ENCODE data around the gene SGSM1. TPM values are rescaled to one million over a fixed set of nuclear protein-coding genes. Genes with fewer than 3 reads are reported as not detected.

SGSM1 gene
- total RNA-seq, 4 donors from 2014 or later, result 1.2 to 2.2 (median 1.6) TPM

DNA sequence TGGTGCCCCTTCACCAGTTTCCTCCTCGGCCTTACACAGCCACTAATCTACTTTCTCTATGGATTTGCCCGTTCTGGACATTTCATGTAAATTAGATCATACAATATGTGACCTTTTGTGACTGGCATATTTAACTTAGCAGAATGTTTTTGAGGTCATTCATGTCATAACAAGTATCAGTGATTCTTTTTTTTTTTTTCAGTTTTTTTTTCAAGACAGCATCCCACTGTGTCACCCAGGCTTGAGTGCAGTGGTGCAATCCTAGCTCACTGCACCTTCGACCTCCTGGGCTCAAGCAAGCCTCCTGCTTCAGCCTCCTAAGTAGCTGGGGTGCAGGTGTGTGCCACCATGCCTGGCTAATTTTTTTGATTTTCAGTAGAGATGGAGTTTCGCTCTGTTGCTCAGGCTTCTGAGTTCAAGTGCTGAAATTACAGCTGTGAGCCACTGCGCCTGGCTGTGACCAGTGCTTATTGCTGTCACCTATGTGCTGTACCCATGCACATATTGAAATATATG, 169.2 kb downstream of the SGSM1 start:
- intact Hi-C loops (cut with DNase I), result no loop called here

DNA sequence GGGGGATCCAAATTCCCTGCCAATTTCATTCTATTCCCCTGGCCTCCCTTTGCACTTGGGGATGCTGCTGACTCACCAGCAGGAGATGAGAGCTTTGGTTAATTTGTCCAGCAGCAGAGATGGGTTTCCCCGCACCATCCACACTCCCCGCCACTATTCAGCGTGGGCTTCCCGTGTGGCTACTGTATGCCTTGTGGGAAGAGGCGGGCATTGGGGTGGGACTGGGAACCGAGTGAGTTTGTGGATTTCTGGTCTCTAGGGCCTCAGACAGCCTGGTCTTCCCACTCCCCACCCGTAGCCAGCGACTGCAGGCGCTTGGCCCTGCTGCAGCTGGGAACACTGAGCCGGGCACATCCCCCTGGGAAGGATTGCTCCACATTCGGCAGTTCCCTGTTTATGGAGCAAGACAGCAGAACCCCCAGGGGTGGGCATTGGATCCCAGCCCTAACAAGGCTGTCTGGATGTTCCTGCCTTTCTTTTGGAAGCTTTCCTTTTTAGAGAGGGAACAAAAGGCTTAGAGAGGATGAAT, 169.9 kb downstream of the SGSM1 start:
- Histone ChIP-seq H3K27me3 (no peaks in the 10 kb centered on the region), H3K4me3 (peak overlapping the region; percentile 6 to 18 (median 14)), H3K4me1 (peaks cover 25 to 38% (median 34%) of the 10 kb centered on the region in 4 donors), H3K36me3 (no peaks in the 10 kb centered on the region), H3K27ac (replicated peaks in 1 of 4) (peak overlapping the region; percentile 72 to 82 (median 76)), H3K9me3 (no peaks in the 10 kb centered on the region)
- no peak for TF ChIP-seq POLR2A (IDR thresholded peaks at IDR 0.05; ENCODE audit: low read depth)
- TF ChIP-seq POLR2AphosphoS5 (IDR thresholded peaks at IDR 0.05), result no peak
- TF ChIP-seq, protein P1, sequence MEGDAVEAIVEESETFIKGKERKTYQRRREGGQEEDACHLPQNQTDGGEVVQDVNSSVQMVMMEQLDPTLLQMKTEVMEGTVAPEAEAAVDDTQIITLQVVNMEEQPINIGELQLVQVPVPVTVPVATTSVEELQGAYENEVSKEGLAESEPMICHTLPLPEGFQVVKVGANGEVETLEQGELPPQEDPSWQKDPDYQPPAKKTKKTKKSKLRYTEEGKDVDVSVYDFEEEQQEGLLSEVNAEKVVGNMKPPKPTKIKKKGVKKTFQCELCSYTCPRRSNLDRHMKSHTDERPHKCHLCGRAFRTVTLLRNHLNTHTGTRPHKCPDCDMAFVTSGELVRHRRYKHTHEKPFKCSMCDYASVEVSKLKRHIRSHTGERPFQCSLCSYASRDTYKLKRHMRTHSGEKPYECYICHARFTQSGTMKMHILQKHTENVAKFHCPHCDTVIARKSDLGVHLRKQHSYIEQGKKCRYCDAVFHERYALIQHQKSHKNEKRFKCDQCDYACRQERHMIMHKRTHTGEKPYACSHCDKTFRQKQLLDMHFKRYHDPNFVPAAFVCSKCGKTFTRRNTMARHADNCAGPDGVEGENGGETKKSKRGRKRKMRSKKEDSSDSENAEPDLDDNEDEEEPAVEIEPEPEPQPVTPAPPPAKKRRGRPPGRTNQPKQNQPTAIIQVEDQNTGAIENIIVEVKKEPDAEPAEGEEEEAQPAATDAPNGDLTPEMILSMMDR (IDR thresholded peaks at IDR 0.05), result no peak
- 33% methylated on average over 3 of the region's 11 CpGs for WGBS
- intact Hi-C loops (cut with DNase I), result no loop called here
- no peak for DNase-seq (ENCODE audit: extremely low spot score)

More for the DNA sequence above, 169.2 kb downstream of the SGSM1 start:
- no peak for DNase-seq (ENCODE audit: extremely low spot score)
- Histone ChIP-seq H3K4me3 (no peak overlapping the region), H3K9me3 (no peaks in the 10 kb centered on the region), H3K27me3 (no peaks in the 10 kb centered on the region), H3K4me1 (peaks cover 31 to 43% (median 38%) of the 10 kb centered on the region in 4 donors), H3K27ac (replicated peaks in 1 of 4) (peak overlapping the region in 3 of 4 donors; percentile 72 to 82 (median 78)), H3K36me3 (no peaks in the 10 kb centered on the region)
- TF ChIP-seq POLR2A (IDR thresholded peaks at IDR 0.05; ENCODE audit: low read depth) (no peak), POLR2AphosphoS5 (IDR thresholded peaks at IDR 0.05) (no peak)
- TF ChIP-seq, protein P1 (IDR thresholded peaks at IDR 0.05), result no peak
- WGBS, result 91% methylated on average over 5 of the region's 5 CpGs

DNA sequence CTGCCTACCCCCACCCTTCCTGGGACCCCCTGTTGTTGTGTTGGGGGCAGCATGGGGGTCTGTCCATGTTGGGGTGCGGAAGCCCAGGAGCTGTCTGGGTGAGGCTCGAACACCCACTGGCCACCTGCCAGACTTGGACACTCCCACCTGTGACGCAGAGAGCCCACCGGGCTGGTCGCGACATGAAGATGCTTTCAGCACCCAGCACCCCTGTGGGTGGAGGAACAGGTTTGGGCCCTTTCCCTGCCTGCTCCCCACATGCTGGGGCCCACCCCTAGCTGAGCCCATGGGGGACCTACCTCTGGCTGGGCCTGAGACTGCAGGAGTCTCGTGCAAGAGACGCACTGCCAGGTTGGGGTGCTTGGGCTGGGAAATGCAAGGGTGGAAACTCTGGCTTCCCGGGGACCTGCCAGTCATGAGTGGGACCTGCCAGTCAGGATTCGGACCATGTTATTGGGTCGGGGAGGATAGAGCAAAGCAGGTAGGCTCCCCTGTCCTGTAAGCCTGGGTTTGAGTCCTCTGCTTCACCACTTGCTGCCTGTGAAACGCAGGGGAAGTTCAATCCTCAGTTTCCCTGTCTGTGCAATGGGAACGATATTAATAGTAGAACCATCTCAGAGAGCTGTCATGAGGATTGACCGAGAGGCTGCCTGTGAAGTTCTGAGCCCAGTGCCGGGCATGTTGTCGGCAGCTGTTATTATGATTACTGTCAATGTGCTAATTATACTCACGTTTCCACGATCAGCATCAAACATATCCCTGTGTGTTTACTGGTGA, 170.6 kb downstream of the SGSM1 start:
- no peak for TF ChIP-seq POLR2A (IDR thresholded peaks at IDR 0.05; ENCODE audit: low read depth)
- TF ChIP-seq, protein P1 (IDR thresholded peaks at IDR 0.05), result no peak
- TF ChIP-seq POLR2AphosphoS5 (IDR thresholded peaks at IDR 0.05), result no peak
- TF ChIP-seq EP300 (IDR thresholded peaks at IDR 0.05), result no peak
- H3K36me3 ChIP-seq, result no peaks in the 10 kb centered on the region
- peak overlapping the region; percentile 72 to 82 (median 76) for H3K27ac ChIP-seq (replicated peaks in 1 of 4)
- no peak for DNase-seq (ENCODE audit: extremely low spot score)
- H3K9me3 ChIP-seq, result no peaks in the 10 kb centered on the region
- WGBS, result 68% methylated on average over 18 of the region's 18 CpGs
- intact Hi-C loops (cut with DNase I), result no loop called here
- H3K4me3 ChIP-seq, result peak overlapping the region; percentile 6 to 18 (median 14)
- no peaks in the 10 kb centered on the region for H3K27me3 ChIP-seq
- H3K4me1 ChIP-seq, result peaks cover 25 to 38% (median 37%) of the 10 kb centered on the region in 4 donors

Small RNA genes lying within 50 kb of the gene (small RNA-seq; reads per million reads assigned to genes)
- gene RF00275, result 0 reads per million in 3 donors

Other genes starting within 250 kb of the SGSM1 start
- 10 to 100 TPM; 11.3 to 22.1 (median 18.1) TPM for gene LRRC75B, start 213.1 kb upstream of the SGSM1 start, total RNA-seq
- 1 to 10 TPM; 2.1 to 5.0 (median 3.1) TPM for gene GGT1, start 203.0 kb upstream of the SGSM1 start, total RNA-seq
- gene PIWIL3, start 31.5 kb upstream of the SGSM1 start, total RNA-seq, result not detected
- gene LHFPL7, start 140.5 kb downstream of the SGSM1 start, total RNA-seq, result not detected
- gene KIAA1671, start 146.5 kb downstream of the SGSM1 start, total RNA-seq, result 10 to 100 TPM; 14.2 to 34.2 (median 22.6) TPM